ENCODE measurements around the gene RNF217.
"Not testable (repeated sequence)": the region's sequence is repeated elsewhere in the genome, so short reads cannot be mapped to it uniquely, and the experiment has no call there.

The RNF217 gene

GRCh38 chr6:125104425-125104824 is 142.2 kb downstream of the RNF217 start:
- no peak for DNase-seq

- DNase-seq: no peak
Measured at GRCh38 chr6:125107048-125107447, 144.8 kb downstream of the RNF217 start.

- DNase-seq: no peak
Measured at GRCh38 chr6:125107896-125108295, 145.7 kb downstream of the RNF217 start.

GRCh38 chr6:125110056-125110455 is 147.8 kb downstream of the RNF217 start:
- no peak for DNase-seq

- no peak for DNase-seq
Measured at GRCh38 chr6:125111219-125111983, 149.2 kb downstream of the RNF217 start.

- DNase-seq: no peak
Measured at GRCh38 chr6:125112934-125113333, 150.7 kb downstream of the RNF217 start.

GRCh38 chr6:125114248-125114858 is 152.1 kb downstream of the RNF217 start:
- DNase-seq: peak; percentile 53

- no peak for DNase-seq
Measured at GRCh38 chr6:125116170-125116569, 153.9 kb downstream of the RNF217 start.

- DNase-seq: no peak
Measured at GRCh38 chr6:125116710-125117109, 154.5 kb downstream of the RNF217 start.

- DNase-seq: no peak
Measured at GRCh38 chr6:125117818-125118217, 155.6 kb downstream of the RNF217 start.

- no peak for DNase-seq
Measured at GRCh38 chr6:125120054-125120590, 157.9 kb downstream of the RNF217 start.

GRCh38 chr6:125121894-125122293 is 159.7 kb downstream of the RNF217 start:
- no peak for DNase-seq

GRCh38 chr6:125123051-125123450 is 160.8 kb downstream of the RNF217 start:
- no peak for DNase-seq

GRCh38 chr6:125123468-125124048 is 161.3 kb downstream of the RNF217 start:
- DNase-seq: no peak

- no peak for DNase-seq
Measured at GRCh38 chr6:125124049-125124669, 161.9 kb downstream of the RNF217 start.

- not testable (repeated sequence) for DNase-seq
Measured at GRCh38 chr6:125125856-125126255, 163.6 kb downstream of the RNF217 start.

- DNase-seq: no peak
Measured at GRCh38 chr6:125129354-125129753, 167.1 kb downstream of the RNF217 start.

GRCh38 chr6:125132058-125132457 is 169.8 kb downstream of the RNF217 start:
- no peak for DNase-seq

- DNase-seq: no peak
Measured at GRCh38 chr6:125136378-125136777, 174.1 kb downstream of the RNF217 start.

GRCh38 chr6:125138083-125138482 is 175.8 kb downstream of the RNF217 start:
- no peak for DNase-seq

GRCh38 chr6:125140808-125141207 is 178.6 kb downstream of the RNF217 start:
- DNase-seq: no peak
